Hepatocyte (in vitro differentiated cells): ENCODE measurements around the gene CDH12. TPM values are rescaled to one million over a fixed set of nuclear protein-coding genes. Genes with fewer than 3 reads are reported as not detected.

Experiments
- DNase-seq: peaks from one replicate; pipeline ENCODE4 v3.0.0-alpha.2; 2016; ENCODE audit warnings: low spot score
- H2AFZ ChIP-seq: fragments of 200-600 bp; sonication (generic); 2 replicates; pipeline ENCODE4 v1.6.0; 2016; ENCODE audit warnings: antibody characterized with exemption, mild to moderate bottlenecking
- H3K27ac ChIP-seq: fragments of 200-600 bp; sonication (generic); 2 replicates; pipeline ENCODE4 v1.5.1; 2016; ENCODE audit warnings: mild to moderate bottlenecking
- H3K27me3 ChIP-seq: fragments of 200-600 bp; sonication (generic); 2 replicates; pipeline ENCODE4 v1.6.1; 2016
- H3K36me3 ChIP-seq: fragments of 200-600 bp; sonication (generic); replicated peaks from 2 replicates; pipeline ENCODE4 v1.5.1; 2016; ENCODE audit warnings: low read depth; ENCODE audit not compliant: insufficient read depth
- H3K4me1 ChIP-seq: fragments of 200-600 bp; sonication (generic); 2 replicates; pipeline ENCODE4 v1.5.1; 2016; ENCODE audit warnings: mild to moderate bottlenecking, moderate library complexity; ENCODE audit not compliant: insufficient read depth
- H3K4me2 ChIP-seq: fragments of 200-600 bp; sonication (generic); 2 replicates; pipeline ENCODE4 v1.6.0; 2016
- H3K4me3 ChIP-seq: fragments of 200-600 bp; sonication (generic); 2 replicates; pipeline ENCODE4 v1.5.1; 2016; ENCODE audit warnings: mild to moderate bottlenecking
- H3K79me2 ChIP-seq: fragments of 200-600 bp; sonication (generic); 2 replicates; pipeline ENCODE4 v1.6.0; 2017; ENCODE audit warnings: mild to moderate bottlenecking
- H3K9me2 ChIP-seq: fragments of 200-600 bp; sonication (generic); replicated peaks from 2 replicates; pipeline ENCODE4 v1.6.0; 2017; ENCODE audit warnings: mild to moderate bottlenecking; ENCODE audit not compliant: insufficient read depth
- H3K9me3 ChIP-seq: fragments of 200-600 bp; sonication (generic); 2 replicates; pipeline ENCODE4 v1.5.1; 2016; ENCODE audit warnings: low read depth, mild to moderate bottlenecking
- H4K20me1 ChIP-seq: fragments of 200-600 bp; sonication (generic); 2 replicates; pipeline ENCODE4 v1.6.0; 2016; ENCODE audit warnings: mild to moderate bottlenecking; ENCODE audit not compliant: insufficient read depth, poor library complexity, severe bottlenecking
- CTCF ChIP-seq: fragments of 200-600 bp; sonication (generic); IDR thresholded peaks from 2 replicates; pipeline ENCODE4 v1.5.1; 2016; ENCODE audit warnings: antibody characterized with exemption, mild to moderate bottlenecking; ENCODE audit not compliant: poor library complexity
- EZH2 ChIP-seq: fragments of 200-600 bp; sonication (generic); IDR thresholded peaks from 2 replicates; pipeline ENCODE4 v1.6.1; 2016; ENCODE audit warnings: antibody characterized with exemption, mild to moderate bottlenecking, borderline replicate concordance
- EZH2phosphoT487 ChIP-seq: fragments of 200-600 bp; sonication (generic); IDR thresholded peaks from one replicate; pipeline ENCODE4 v1.6.1; 2018; ENCODE audit warnings: antibody characterized with exemption, mild to moderate bottlenecking, low read depth, moderate library complexity; ENCODE audit not compliant: unreplicated experiment, severe bottlenecking
- WGBS: methylation state at CpG from one replicate; pipeline ENCODE4 v1.1.6; 2016; ENCODE audit warnings: low lambda C conversion rate; ENCODE audit errors: missing lambda C conversion rate; 5-methylcytosine and 5-hydroxymethylcytosine counted together
- polyA plus RNA-seq: library from polyadenylated mRNA; unstranded; fragments of >200 nt; fragmentation: Nextera tagmentation; extraction: Ambion mirVana; gene quantifications from 2 replicates; pipeline ENCODE4 v1.2.1, GENCODE V29; 2016
- total RNA-seq: library from RNA; depleted of rRNA; stranded (reverse); fragments of >200 nt; gene quantifications from 2 replicates; pipeline ENCODE4 v1.2.3, GENCODE V29; 2014

CDH12 gene
- total and polyA plus RNA-seq, 2 experiments from 2014 or later: 15.4 to 44.5 TPM

- DNase-seq: no peak
- H3K4me3 ChIP-seq: no peak overlapping the region
- no peak overlapping the region for H3K27ac ChIP-seq
- no peaks in the 10 kb centered on the region for H3K79me2 ChIP-seq
- H3K9me2 ChIP-seq: no peaks in the 10 kb centered on the region
- H3K4me1 ChIP-seq: no peaks in the 10 kb centered on the region
- H3K9me3 ChIP-seq: no peaks in the 10 kb centered on the region
- no peak overlapping the region for H2AFZ ChIP-seq
- WGBS: 89% methylated on average over 1 of the region's 1 CpG
- H3K4me2 ChIP-seq: no peak overlapping the region
- H3K36me3 ChIP-seq: no peaks in the 10 kb centered on the region
- no peaks in the 10 kb centered on the region for H3K27me3 ChIP-seq
- TF ChIP-seq EZH2phosphoT487: no peak
- TF ChIP-seq CTCF: no peak
- no peak for TF ChIP-seq EZH2
- no peaks in the 10 kb centered on the region for H4K20me1 ChIP-seq
These were observed 387.5 kb downstream of the CDH12 start for GRCh38 chr5:22465616-22466015.

- 72% methylated on average over 3 of the region's 3 CpGs for WGBS
- Histone ChIP-seq H3K9me2 (no peaks in the 10 kb centered on the region), H3K27ac (no peak overlapping the region), H4K20me1 (no peaks in the 10 kb centered on the region), H3K79me2 (no peaks in the 10 kb centered on the region), H3K4me1 (no peaks in the 10 kb centered on the region), H3K9me3 (no peaks in the 10 kb centered on the region), H3K36me3 (no peaks in the 10 kb centered on the region), H2AFZ (no peak overlapping the region), H3K27me3 (no peaks in the 10 kb centered on the region), H3K4me3 (no peak overlapping the region), H3K4me2 (no peak overlapping the region)
- DNase-seq: no peak
- TF ChIP-seq CTCF (no peak), EZH2 (no peak), EZH2phosphoT487 (no peak)
These were observed 388.0 kb downstream of the CDH12 start for GRCh38 chr5:22465177-22465576.

GRCh38 chr5:22460189-22460588 lies 393.0 kb downstream of the CDH12 start:
- Histone ChIP-seq H3K9me2 (no peaks in the 10 kb centered on the region), H3K9me3 (no peaks in the 10 kb centered on the region), H3K4me2 (no peak overlapping the region), H3K4me1 (no peaks in the 10 kb centered on the region), H4K20me1 (no peaks in the 10 kb centered on the region), H3K27me3 (no peaks in the 10 kb centered on the region), H3K36me3 (no peaks in the 10 kb centered on the region), H3K79me2 (no peaks in the 10 kb centered on the region), H3K4me3 (no peak overlapping the region), H3K27ac (no peak overlapping the region), H2AFZ (no peak overlapping the region)
- no peak for DNase-seq
- TF ChIP-seq EZH2 (no peak), EZH2phosphoT487 (no peak), CTCF (no peak)
- 79% methylated on average over 4 of the region's 4 CpGs for WGBS

- Histone ChIP-seq H3K27ac (no peak overlapping the region), H3K4me2 (no peak overlapping the region)
- WGBS: 90% methylated on average over 2 of the region's 2 CpGs
These were observed 420.2 kb downstream of the CDH12 start for GRCh38 chr5:22432905-22433304.

More at GRCh38 chr5:22432905-22433304, 420.2 kb downstream of the CDH12 start:
- Histone ChIP-seq H2AFZ (no peak overlapping the region), H3K9me2 (no peaks in the 10 kb centered on the region), H3K79me2 (no peaks in the 10 kb centered on the region), H3K36me3 (no peaks in the 10 kb centered on the region), H3K9me3 (no peaks in the 10 kb centered on the region), H3K4me3 (no peak overlapping the region), H4K20me1 (no peaks in the 10 kb centered on the region), H3K4me1 (no peaks in the 10 kb centered on the region), H3K27me3 (no peaks in the 10 kb centered on the region)
- DNase-seq: no peak
- TF ChIP-seq CTCF: no peak
